Measurements from ENCODE around the gene SRC.

Gene SRC

GRCh38 chr20:37380864-37381579, 35.1 kb downstream of the SRC start:
- in situ Hi-C loops (cut with MboI; ENCODE audit: low sequenced_read_pairs) = loop anchor here (10.0 kb wide), 1 partner anchor 106 kb away; no protein-coding TSS in a partner anchor

GRCh38 chr20:37381621-37382471, 35.9 kb downstream of the SRC start:
- in situ Hi-C loops (cut with MboI; ENCODE audit: low sequenced_read_pairs) = loop anchor here (10.0 kb wide), 1 partner anchor 107 kb away; no protein-coding TSS in a partner anchor

GRCh38 chr20:37382482-37383120, 36.7 kb downstream of the SRC start:
- in situ Hi-C loops (cut with MboI; ENCODE audit: low sequenced_read_pairs) = loop anchor here (10.0 kb wide), 1 partner anchor 108 kb away; no protein-coding TSS in a partner anchor

- in situ Hi-C loops (cut with MboI; ENCODE audit: low sequenced_read_pairs) = loop anchor here (10.0 kb wide), 1 partner anchor 109 kb away; no protein-coding TSS in a partner anchor
Measured at GRCh38 chr20:37383229-37383989, 37.5 kb downstream of the SRC start.

- in situ Hi-C loops (cut with MboI; ENCODE audit: low sequenced_read_pairs) = loop anchor here (10.0 kb wide), 1 partner anchor 110 kb away; no protein-coding TSS in a partner anchor
Measured at GRCh38 chr20:37384683-37385174, 38.8 kb downstream of the SRC start.

GRCh38 chr20:37385176-37385575, 39.2 kb downstream of the SRC start:
- in situ Hi-C loops (cut with MboI; ENCODE audit: low sequenced_read_pairs) = loop anchor here (10.0 kb wide), 1 partner anchor 110 kb away; no protein-coding TSS in a partner anchor

GRCh38 chr20:37385659-37386504, 39.9 kb downstream of the SRC start:
- in situ Hi-C loops (cut with MboI; ENCODE audit: low sequenced_read_pairs) = loop anchor here (10.0 kb wide), 1 partner anchor 111 kb away; no protein-coding TSS in a partner anchor

- in situ Hi-C loops (cut with MboI; ENCODE audit: low sequenced_read_pairs) = loop anchor here (10.0 kb wide), 1 partner anchor 112 kb away; no protein-coding TSS in a partner anchor
Measured at GRCh38 chr20:37386505-37387251, 40.7 kb downstream of the SRC start.

- in situ Hi-C loops (cut with MboI; ENCODE audit: low sequenced_read_pairs) = loop anchor here (10.0 kb wide), 1 partner anchor 113 kb away; no protein-coding TSS in a partner anchor
Measured at GRCh38 chr20:37387519-37388269, 41.8 kb downstream of the SRC start.

GRCh38 chr20:37388831-37389230, 42.9 kb downstream of the SRC start:
- in situ Hi-C loops (cut with MboI; ENCODE audit: low sequenced_read_pairs) = loop anchor here (10.0 kb wide), 1 partner anchor 114 kb away; no protein-coding TSS in a partner anchor

- in situ Hi-C loops (cut with MboI; ENCODE audit: low sequenced_read_pairs) = loop anchor here (10.0 kb wide), 1 partner anchor 114 kb away; no protein-coding TSS in a partner anchor
Measured at GRCh38 chr20:37389241-37389747, 43.4 kb downstream of the SRC start.

GRCh38 chr20:37389844-37390275, 43.9 kb downstream of the SRC start:
- in situ Hi-C loops (cut with MboI; ENCODE audit: low sequenced_read_pairs) = loop anchor here (10.0 kb wide), 1 partner anchor 115 kb away; no protein-coding TSS in a partner anchor

- in situ Hi-C loops (cut with MboI; ENCODE audit: low sequenced_read_pairs) = no loop called here
Measured at GRCh38 chr20:37390503-37390890, 44.6 kb downstream of the SRC start.

GRCh38 chr20:37390891-37391525, 45.1 kb downstream of the SRC start:
- in situ Hi-C loops (cut with MboI; ENCODE audit: low sequenced_read_pairs) = no loop called here

GRCh38 chr20:37392441-37393195, 46.7 kb downstream of the SRC start:
- in situ Hi-C loops (cut with MboI; ENCODE audit: low sequenced_read_pairs) = no loop called here

All from HL-60/S4 treated with retinoic acid at 250 ng/mL for 4 days and 3 days (cell line).